Stimulated activated CD4-positive, alpha-beta T cell treated with anti-CD3 and anti-CD28 coated beads, Interleukin-1b, Interleukin-23, amount 100 ng/mL, for 4 hours (primary cell): ENCODE measurements around the gene MRPL11.

ENCODE experiments used
- DNase-seq, 2 donors: peaks; one replicate each; pipeline ENCODE4 v3.0.0-alpha.2; 2020; ENCODE audit warnings: low read depth in 2 of 2

Gene MRPL11

GRCh38 chr11:66438504-66439466 lies at the start of gene MRPL11:
MRPL11 (minus strand) TSS chr11:66438848; CDS start chr11:66438754, 94 bp downstream.
- DNase-seq: peak; percentile 83 to 86

GRCh38 chr11:66484806-66485380 lies 46.2 kb upstream of the MRPL11 start:
- no peak for DNase-seq

GRCh38 chr11:66480117-66480938 lies 41.7 kb upstream of the MRPL11 start, which contains the start of gene DPP3:
DPP3 (plus strand) TSS chr11:66480434; CDS start chr11:66482201, 1,767 bp downstream.
- peak; percentile 85 to 93 for DNase-seq

- no peak for DNase-seq
Observed at GRCh38 chr11:66479394-66480116, 40.9 kb upstream of the MRPL11 start.

GRCh38 chr11:66478729-66479393 lies 40.2 kb upstream of the MRPL11 start:
- DNase-seq: peak in 1 of 2 donors; percentile 19

GRCh38 chr11:66477263-66478201 lies 38.9 kb upstream of the MRPL11 start:
- no peak for DNase-seq

- no peak for DNase-seq
Observed at GRCh38 chr11:66476841-66477251, 38.2 kb upstream of the MRPL11 start.

- no peak for DNase-seq
Observed at GRCh38 chr11:66476173-66476840, 37.7 kb upstream of the MRPL11 start.

- no peak for DNase-seq
Observed at GRCh38 chr11:66475349-66476172, 36.9 kb upstream of the MRPL11 start.

GRCh38 chr11:66473608-66474515 lies 35.2 kb upstream of the MRPL11 start:
- no peak for DNase-seq

GRCh38 chr11:66473167-66473566 lies 34.5 kb upstream of the MRPL11 start:
- no peak for DNase-seq

GRCh38 chr11:66472054-66472453 lies 33.4 kb upstream of the MRPL11 start:
- DNase-seq: no peak

GRCh38 chr11:66471142-66471541 lies 32.5 kb upstream of the MRPL11 start:
- no peak for DNase-seq

GRCh38 chr11:66470015-66470414 lies 31.4 kb upstream of the MRPL11 start:
- no peak for DNase-seq

- no peak for DNase-seq
Observed at GRCh38 chr11:66469441-66469840, 30.8 kb upstream of the MRPL11 start.

- DNase-seq: no peak
Observed at GRCh38 chr11:66468691-66469090, 30.0 kb upstream of the MRPL11 start.

- DNase-seq: no peak
Observed at GRCh38 chr11:66467756-66468155, 29.1 kb upstream of the MRPL11 start.
